AG08395 (cell line): ENCODE data around the gene TSC22D4.
"Not testable (repeated sequence)": the region's sequence is repeated elsewhere in the genome, so short reads cannot be mapped to it uniquely, and the experiment has no call there.

Source experiments
- DNase-seq: peaks from one replicate; pipeline ENCODE4 v3.0.0; 2012; ENCODE audit warnings: mixed read lengths, low spot score

TSC22D4 gene

GRCh38 chr7:100472854-100473499, 6.0 kb downstream of the TSC22D4 start:
- peak; percentile 40 for DNase-seq

GRCh38 chr7:100472121-100472851, 6.7 kb downstream of the TSC22D4 start:
- no peak for DNase-seq

- DNase-seq, result no peak
Observed at GRCh38 chr7:100471021-100471420, 8.0 kb downstream of the TSC22D4 start.

- peak; percentile 91 for DNase-seq
Observed at GRCh38 chr7:100469227-100470044, 9.6 kb downstream of the TSC22D4 start.

- no peak for DNase-seq
Observed at GRCh38 chr7:100467638-100468373, 11.2 kb downstream of the TSC22D4 start.

- DNase-seq, result no peak
Observed at GRCh38 chr7:100466653-100467605, 12.1 kb downstream of the TSC22D4 start.

- peak; percentile 91 for DNase-seq
Observed at GRCh38 chr7:100465702-100466311, 13.2 kb downstream of the TSC22D4 start.

GRCh38 chr7:100465299-100465698, 13.7 kb downstream of the TSC22D4 start:
- no peak for DNase-seq

GRCh38 chr7:100464791-100465190, 14.2 kb downstream of the TSC22D4 start:
- DNase-seq, result no peak

- no peak for DNase-seq
Observed at GRCh38 chr7:100464210-100464660, 14.8 kb downstream of the TSC22D4 start, which contains the start of gene SPACDR. SPACDR (minus strand) TSS chr7:100464260; CDS start chr7:100464025, 235 bp downstream.

GRCh38 chr7:100457033-100457432, 22.0 kb downstream of the TSC22D4 start:
- no peak for DNase-seq

- DNase-seq, result no peak
Observed at GRCh38 chr7:100456562-100456961, 22.5 kb downstream of the TSC22D4 start.

- no peak for DNase-seq
Observed at GRCh38 chr7:100455206-100455605, 23.8 kb downstream of the TSC22D4 start.

GRCh38 chr7:100453854-100454253, 25.2 kb downstream of the TSC22D4 start:
- not testable (repeated sequence) for DNase-seq

GRCh38 chr7:100452513-100452912, 26.5 kb downstream of the TSC22D4 start:
- DNase-seq, result no peak

- DNase-seq, result no peak
Observed at GRCh38 chr7:100449190-100449795, 29.7 kb downstream of the TSC22D4 start.

- not testable (repeated sequence) for DNase-seq
Observed at GRCh38 chr7:100447363-100447762, 31.7 kb downstream of the TSC22D4 start.

- DNase-seq, result peak; percentile 48
Observed at GRCh38 chr7:100446040-100446439, 33.0 kb downstream of the TSC22D4 start.
